ENCODE results near the gene SLC19A1. TPM values are rescaled to one million over a fixed set of nuclear protein-coding genes. Genes with fewer than 3 reads are reported as not detected.
"Not testable (repeated sequence)": the region's sequence is repeated elsewhere in the genome, so short reads cannot be mapped to it uniquely, and the experiment has no call there.

Gene SLC19A1
- total and polyA plus RNA-seq, 4 donors: 8.4 to 28.0 (median 13.0) TPM

DNA sequence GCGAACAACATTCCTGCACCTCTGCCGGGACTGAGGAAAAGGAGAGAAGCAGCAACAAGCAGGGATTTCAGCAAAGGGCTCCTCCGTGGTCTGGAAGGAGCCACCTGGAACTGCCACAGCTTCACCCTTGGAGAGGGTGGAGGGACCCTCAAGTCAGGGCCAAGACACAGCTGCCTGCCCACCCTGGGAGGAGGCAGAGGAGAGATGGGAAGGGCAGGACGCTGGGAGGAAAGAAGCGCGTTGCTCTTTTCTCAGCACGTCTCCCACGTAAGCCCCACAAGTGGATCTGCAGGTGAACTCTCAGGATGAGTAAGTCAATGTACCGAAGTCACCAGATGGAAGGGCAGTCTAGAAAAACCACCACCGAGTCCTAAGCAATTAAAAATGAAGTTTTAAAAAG, 39.6 kb downstream of the SLC19A1 start:
- H3K27ac ChIP-seq (ENCODE audit: low read depth in 1 of 2, low read length in 2 of 2): no peak overlapping the region
- WGBS: 89% methylated on average over 10 of the region's 10 CpGs
- peaks cover 2 to 19% (median 11%) of the 10 kb centered on the region in 4 donors for H3K4me1 ChIP-seq (ENCODE audit: control insufficient read depth in 4 of 4, insufficient read depth in 4 of 4, low read length in 3 of 4)
- H3K9me3 ChIP-seq (ENCODE audit: control insufficient read depth in 4 of 4, low read length in 3 of 4): no peaks in the 10 kb centered on the region
- H3K36me3 ChIP-seq (ENCODE audit: control insufficient read depth in 4 of 4, insufficient read depth in 3 of 4, low read depth in 1 of 4, low read length in 3 of 4): peaks cover 6 to 27% (median 23%) of the 10 kb centered on the region in 4 donors
- H3K4me3 ChIP-seq (ENCODE audit: low read depth in 1 of 3, low read length in 3 of 3): no peak overlapping the region
- no peaks in the 10 kb centered on the region for H3K27me3 ChIP-seq (ENCODE audit: control insufficient read depth in 4 of 4, insufficient read depth in 4 of 4, low read length in 3 of 4)
- TF ChIP-seq TAF1 (conservative IDR thresholded peaks at IDR 0.05): no peak
- TF ChIP-seq RAD21 (IDR thresholded peaks at IDR 0.05): no peak
- TF ChIP-seq, protein P1, sequence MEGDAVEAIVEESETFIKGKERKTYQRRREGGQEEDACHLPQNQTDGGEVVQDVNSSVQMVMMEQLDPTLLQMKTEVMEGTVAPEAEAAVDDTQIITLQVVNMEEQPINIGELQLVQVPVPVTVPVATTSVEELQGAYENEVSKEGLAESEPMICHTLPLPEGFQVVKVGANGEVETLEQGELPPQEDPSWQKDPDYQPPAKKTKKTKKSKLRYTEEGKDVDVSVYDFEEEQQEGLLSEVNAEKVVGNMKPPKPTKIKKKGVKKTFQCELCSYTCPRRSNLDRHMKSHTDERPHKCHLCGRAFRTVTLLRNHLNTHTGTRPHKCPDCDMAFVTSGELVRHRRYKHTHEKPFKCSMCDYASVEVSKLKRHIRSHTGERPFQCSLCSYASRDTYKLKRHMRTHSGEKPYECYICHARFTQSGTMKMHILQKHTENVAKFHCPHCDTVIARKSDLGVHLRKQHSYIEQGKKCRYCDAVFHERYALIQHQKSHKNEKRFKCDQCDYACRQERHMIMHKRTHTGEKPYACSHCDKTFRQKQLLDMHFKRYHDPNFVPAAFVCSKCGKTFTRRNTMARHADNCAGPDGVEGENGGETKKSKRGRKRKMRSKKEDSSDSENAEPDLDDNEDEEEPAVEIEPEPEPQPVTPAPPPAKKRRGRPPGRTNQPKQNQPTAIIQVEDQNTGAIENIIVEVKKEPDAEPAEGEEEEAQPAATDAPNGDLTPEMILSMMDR (IDR thresholded peaks at IDR 0.05; ENCODE audit: low read depth, low read length, missing input control): no peak
- TF ChIP-seq RXRA (IDR thresholded peaks at IDR 0.05): no peak
- no peak for TF ChIP-seq SP1 (IDR thresholded peaks at IDR 0.05)
- no peak for TF ChIP-seq HNF4G (IDR thresholded peaks at IDR 0.05)
- TF ChIP-seq EGR1 (IDR thresholded peaks at IDR 0.05; ENCODE audit: low read depth in 2 of 2): no peak
- TF ChIP-seq YY1 (IDR thresholded peaks at IDR 0.05): no peak
- no peak for TF ChIP-seq JUND (IDR thresholded peaks at IDR 0.05)
- TF ChIP-seq, protein P2, sequence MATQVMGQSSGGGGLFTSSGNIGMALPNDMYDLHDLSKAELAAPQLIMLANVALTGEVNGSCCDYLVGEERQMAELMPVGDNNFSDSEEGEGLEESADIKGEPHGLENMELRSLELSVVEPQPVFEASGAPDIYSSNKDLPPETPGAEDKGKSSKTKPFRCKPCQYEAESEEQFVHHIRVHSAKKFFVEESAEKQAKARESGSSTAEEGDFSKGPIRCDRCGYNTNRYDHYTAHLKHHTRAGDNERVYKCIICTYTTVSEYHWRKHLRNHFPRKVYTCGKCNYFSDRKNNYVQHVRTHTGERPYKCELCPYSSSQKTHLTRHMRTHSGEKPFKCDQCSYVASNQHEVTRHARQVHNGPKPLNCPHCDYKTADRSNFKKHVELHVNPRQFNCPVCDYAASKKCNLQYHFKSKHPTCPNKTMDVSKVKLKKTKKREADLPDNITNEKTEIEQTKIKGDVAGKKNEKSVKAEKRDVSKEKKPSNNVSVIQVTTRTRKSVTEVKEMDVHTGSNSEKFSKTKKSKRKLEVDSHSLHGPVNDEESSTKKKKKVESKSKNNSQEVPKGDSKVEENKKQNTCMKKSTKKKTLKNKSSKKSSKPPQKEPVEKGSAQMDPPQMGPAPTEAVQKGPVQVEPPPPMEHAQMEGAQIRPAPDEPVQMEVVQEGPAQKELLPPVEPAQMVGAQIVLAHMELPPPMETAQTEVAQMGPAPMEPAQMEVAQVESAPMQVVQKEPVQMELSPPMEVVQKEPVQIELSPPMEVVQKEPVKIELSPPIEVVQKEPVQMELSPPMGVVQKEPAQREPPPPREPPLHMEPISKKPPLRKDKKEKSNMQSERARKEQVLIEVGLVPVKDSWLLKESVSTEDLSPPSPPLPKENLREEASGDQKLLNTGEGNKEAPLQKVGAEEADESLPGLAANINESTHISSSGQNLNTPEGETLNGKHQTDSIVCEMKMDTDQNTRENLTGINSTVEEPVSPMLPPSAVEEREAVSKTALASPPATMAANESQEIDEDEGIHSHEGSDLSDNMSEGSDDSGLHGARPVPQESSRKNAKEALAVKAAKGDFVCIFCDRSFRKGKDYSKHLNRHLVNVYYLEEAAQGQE (IDR thresholded peaks at IDR 0.05): no peak
- TF ChIP-seq, protein P3, sequence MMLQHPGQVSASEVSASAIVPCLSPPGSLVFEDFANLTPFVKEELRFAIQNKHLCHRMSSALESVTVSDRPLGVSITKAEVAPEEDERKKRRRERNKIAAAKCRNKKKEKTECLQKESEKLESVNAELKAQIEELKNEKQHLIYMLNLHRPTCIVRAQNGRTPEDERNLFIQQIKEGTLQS (IDR thresholded peaks at IDR 0.05): no peak
- TF ChIP-seq FOXA2 (IDR thresholded peaks at IDR 0.05): no peak
- no peak for TF ChIP-seq HNF4A (conservative IDR thresholded peaks at IDR 0.05)
- TF ChIP-seq, protein P4, sequence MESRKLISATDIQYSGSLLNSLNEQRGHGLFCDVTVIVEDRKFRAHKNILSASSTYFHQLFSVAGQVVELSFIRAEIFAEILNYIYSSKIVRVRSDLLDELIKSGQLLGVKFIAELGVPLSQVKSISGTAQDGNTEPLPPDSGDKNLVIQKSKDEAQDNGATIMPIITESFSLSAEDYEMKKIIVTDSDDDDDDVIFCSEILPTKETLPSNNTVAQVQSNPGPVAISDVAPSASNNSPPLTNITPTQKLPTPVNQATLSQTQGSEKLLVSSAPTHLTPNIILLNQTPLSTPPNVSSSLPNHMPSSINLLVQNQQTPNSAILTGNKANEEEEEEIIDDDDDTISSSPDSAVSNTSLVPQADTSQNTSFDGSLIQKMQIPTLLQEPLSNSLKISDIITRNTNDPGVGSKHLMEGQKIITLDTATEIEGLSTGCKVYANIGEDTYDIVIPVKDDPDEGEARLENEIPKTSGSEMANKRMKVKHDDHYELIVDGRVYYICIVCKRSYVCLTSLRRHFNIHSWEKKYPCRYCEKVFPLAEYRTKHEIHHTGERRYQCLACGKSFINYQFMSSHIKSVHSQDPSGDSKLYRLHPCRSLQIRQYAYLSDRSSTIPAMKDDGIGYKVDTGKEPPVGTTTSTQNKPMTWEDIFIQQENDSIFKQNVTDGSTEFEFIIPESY (IDR thresholded peaks at IDR 0.05): no peak
- no peak for DNase-seq (ENCODE audit: low spot score)
- H3K9ac ChIP-seq (ENCODE audit: low read depth in 1 of 2, low read length in 2 of 2): no peak overlapping the region

DNA sequence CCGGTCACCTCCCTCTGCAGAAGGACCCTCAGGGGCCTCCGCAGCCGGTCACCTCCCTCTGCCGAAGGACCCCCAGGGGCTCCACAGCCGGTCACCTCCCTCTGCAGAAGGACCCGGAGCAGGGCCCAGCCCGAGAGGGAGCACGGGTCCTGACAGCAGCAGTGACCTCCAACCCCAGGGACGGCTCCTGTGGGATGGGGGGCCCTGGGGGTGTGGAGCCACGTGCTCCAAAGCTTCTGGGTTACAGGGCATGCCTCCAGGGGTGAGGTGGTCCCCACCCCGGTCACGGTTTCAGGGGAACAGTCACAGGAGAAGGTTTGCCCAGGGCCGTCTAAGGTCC, 40.3 kb downstream of the SLC19A1 start:
- no peaks in the 10 kb centered on the region for H3K9me3 ChIP-seq (ENCODE audit: control insufficient read depth in 4 of 4, low read length in 3 of 4)
- DNase-seq (ENCODE audit: low spot score): no peak
- H3K27ac ChIP-seq (ENCODE audit: low read depth in 1 of 2, low read length in 2 of 2): no peak overlapping the region
- H3K4me1 ChIP-seq (ENCODE audit: control insufficient read depth in 4 of 4, insufficient read depth in 4 of 4, low read length in 3 of 4): peaks cover 0 to 16% (median 8%) of the 10 kb centered on the region in 4 donors
- TF ChIP-seq, protein P4 (IDR thresholded peaks at IDR 0.05): no peak
- no peak for TF ChIP-seq YY1 (IDR thresholded peaks at IDR 0.05)
- H3K9ac ChIP-seq (ENCODE audit: low read depth in 1 of 2, low read length in 2 of 2): no peak overlapping the region
- peaks cover 8 to 30% (median 25%) of the 10 kb centered on the region in 4 donors for H3K36me3 ChIP-seq (ENCODE audit: control insufficient read depth in 4 of 4, insufficient read depth in 3 of 4, low read depth in 1 of 4, low read length in 3 of 4)
- H3K27me3 ChIP-seq (ENCODE audit: control insufficient read depth in 4 of 4, insufficient read depth in 4 of 4, low read length in 3 of 4): no peaks in the 10 kb centered on the region
- no peak overlapping the region for H3K4me3 ChIP-seq (ENCODE audit: low read depth in 1 of 3, low read length in 3 of 3)
- 86% methylated on average over 13 of the region's 13 CpGs for WGBS

DNA sequence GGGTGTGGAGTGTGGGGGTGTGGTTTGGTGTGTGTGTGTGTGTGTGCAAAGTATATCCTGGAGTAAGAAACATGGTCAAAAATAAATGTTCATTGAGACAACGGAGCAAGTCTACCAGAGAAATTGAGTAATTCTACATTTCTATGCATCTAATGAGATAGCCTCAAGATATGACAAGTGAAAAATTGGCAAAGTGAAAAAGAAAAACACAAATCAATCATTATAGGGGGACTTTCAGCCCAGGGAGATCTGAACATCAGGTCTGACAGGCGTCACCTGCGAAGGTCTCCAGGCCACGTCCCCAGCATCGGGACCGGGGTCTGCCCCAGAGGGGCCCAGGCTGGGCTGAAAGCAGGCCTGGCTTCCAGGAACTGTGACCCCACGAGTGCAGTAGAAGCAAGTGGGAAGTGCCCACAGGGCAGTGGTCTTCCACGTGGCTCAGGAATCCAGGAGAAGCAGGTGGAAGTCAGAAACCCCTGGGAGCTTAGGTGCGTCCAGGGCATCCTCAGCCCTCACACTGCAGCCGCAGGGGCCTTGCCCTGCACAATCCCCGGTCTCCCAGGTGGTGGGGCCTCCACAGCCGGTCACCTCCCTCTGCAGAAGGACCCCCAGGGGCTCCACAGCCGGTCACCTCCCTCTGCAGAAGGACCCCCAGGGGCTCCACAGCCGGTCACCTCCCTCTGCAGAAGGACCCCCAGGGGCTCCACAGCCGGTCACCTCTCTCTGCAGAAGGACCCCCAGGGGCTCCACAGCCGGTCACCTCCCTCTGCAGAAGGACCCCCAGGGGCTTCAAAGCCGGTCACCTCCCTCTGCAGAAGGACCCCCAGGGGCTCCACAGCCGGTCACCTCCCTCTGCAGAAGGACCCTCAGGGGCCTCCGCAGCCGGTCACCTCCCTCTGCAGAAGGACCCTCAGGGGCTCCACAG, 40.9 kb downstream of the SLC19A1 start:
- Histone ChIP-seq H3K4me1 (ENCODE audit: control insufficient read depth in 4 of 4, insufficient read depth in 4 of 4, low read length in 3 of 4) (peaks cover 0 to 12% (median 7%) of the 10 kb centered on the region in 4 donors), H3K36me3 (ENCODE audit: control insufficient read depth in 4 of 4, insufficient read depth in 3 of 4, low read depth in 1 of 4, low read length in 3 of 4) (peaks cover 8 to 36% (median 29%) of the 10 kb centered on the region in 4 donors)
- DNase-seq (ENCODE audit: low spot score); H3K27me3 ChIP-seq (ENCODE audit: control insufficient read depth in 4 of 4, insufficient read depth in 4 of 4, low read length in 3 of 4); H3K4me3 ChIP-seq (ENCODE audit: low read depth in 1 of 3, low read length in 3 of 3); H3K9ac ChIP-seq (ENCODE audit: low read depth in 1 of 2, low read length in 2 of 2); H3K9me3 ChIP-seq (ENCODE audit: control insufficient read depth in 4 of 4, low read length in 3 of 4); H3K27ac ChIP-seq (ENCODE audit: low read depth in 1 of 2, low read length in 2 of 2): not testable (repeated sequence)
- WGBS: 85% methylated on average over 19 of the region's 20 CpGs
